Pancreas (tissue), 10 donors: ENCODE measurements around the gene HCAR2. TPM values are rescaled to one million over a fixed set of nuclear protein-coding genes. Genes with fewer than 3 reads are reported as not detected.
A peak's percentile ranks its signal among the peaks of the same experiment; 100 is the strongest.
"Not testable (repeated sequence)": the region's sequence is repeated elsewhere in the genome, so short reads cannot be mapped to it uniquely, and the experiment has no call there.

Experiments used
- ATAC-seq, 4 donors: fragments of 200-7000 bp; cut with Tn5 transposase; one replicate each; pipeline versions ENCODE4 v1.8.0 to v1.9.1; 2020; ENCODE audit warnings: mild to moderate bottlenecking in 4 of 4, moderate library complexity in 4 of 4
- DNase-seq, 6 donors: peaks; one replicate each; pipeline ENCODE4 v3.0.0-alpha.2; 2020
- FAIRE-seq: peaks from 2 replicates; lab custom pipeline; 2012; peaks lifted over from hg19 to GRCh38; lab: Jason Lieb, UNC
- H3K27ac ChIP-seq, 4 donors: fragments of 200-600 bp; sonication (generic); 1 replicate in 3 of 4; 2 replicates in 1 of 4; pipeline versions ENCODE4 v1.5.0 to v1.8.0; 2020
- H3K27me3 ChIP-seq, 4 donors: fragments of 200-600 bp; one replicate each; pipeline ENCODE4 v1.8.0; 2021
- H3K36me3 ChIP-seq, 3 donors: fragments of 200-600 bp; sonication (generic) in 1 of 3; one replicate each; pipeline versions ENCODE4 v1.5.0 to v1.8.0; 2020 to 2021
- H3K4me1 ChIP-seq, 3 donors: fragments of 200-600 bp; one replicate each; pipeline ENCODE4 v1.8.0; 2021
- H3K4me3 ChIP-seq, 4 donors: fragments of 200-600 bp; sonication (generic) in 2 of 4; one replicate each; pipeline versions ENCODE4 v1.5.0 to v1.8.0; 2020 to 2021
- H3K9me3 ChIP-seq, 4 donors: fragments of 200-600 bp; one replicate each; pipeline ENCODE4 v1.8.0; 2021
- CTCF ChIP-seq, 4 donors: fragments of 200-600 bp; sonication (generic) in 3 of 4; IDR thresholded peaks; one replicate each; pipeline versions ENCODE4 v1.5.0 to v1.8.0; 2021; ENCODE audit warnings: antibody characterized with exemption in 4 of 4
- WGBS, 2 donors: extraction: QIAGEN DNeasy Blood & Tissue Kit; methylation state at CpG; one replicate each; pipeline ENCODE4 v1.1.7; 2013; 5-methylcytosine and 5-hydroxymethylcytosine counted together
- intact Hi-C, 3 donors: fragments of 100-400 bp; cut with DNase I; formaldehyde crosslinking; loops; one replicate each; pipeline versions ENCODE4 v1.11.1 to v1.14.2; 2022
- polyA plus RNA-seq, 2 donors: library from polyadenylated mRNA; stranded (reverse); fragments of 200-250 nt; gene quantifications; one replicate each; pipeline ENCODE4 v1.2.3, GENCODE V29; 2013
- total RNA-seq, 6 donors: library from RNA; stranded (reverse); fragmentation: NEBNext Ultra II Directional in 4 of 6; extraction: Animal tissue kit (Norgen Biotek cat#: 25700) in 4 of 6; gene quantifications; one replicate each; pipeline versions ENCODE4 v1.2.1 to v1.2.4, GENCODE V29; 2021 to 2023
- donor health status: healthy with polysubstance abuse.
- donor health status: DM: no; HTN: no; CAD: no; lungs with moderate emphysema.
- donor health status: DM: no; HTN: no; CAD: no.
- donor health status: control.
- donor health status: control.
- donor health status: Bipolar disorder and iron deficiency.
- donor health status: DM: yes; HTN: yes; CAD: no.
- donor health status: DM: no; HTN: no; CAD: no.
- donor health status: DM: no; HTN: no; CAD: no.
- donor health status: DM: yes; HTN: yes; CAD: no.

HCAR2 gene
- total and polyA plus RNA-seq, 8 donors, result 0.05 to 0.95 (median 0.25) TPM; not detected in 3

DNA sequence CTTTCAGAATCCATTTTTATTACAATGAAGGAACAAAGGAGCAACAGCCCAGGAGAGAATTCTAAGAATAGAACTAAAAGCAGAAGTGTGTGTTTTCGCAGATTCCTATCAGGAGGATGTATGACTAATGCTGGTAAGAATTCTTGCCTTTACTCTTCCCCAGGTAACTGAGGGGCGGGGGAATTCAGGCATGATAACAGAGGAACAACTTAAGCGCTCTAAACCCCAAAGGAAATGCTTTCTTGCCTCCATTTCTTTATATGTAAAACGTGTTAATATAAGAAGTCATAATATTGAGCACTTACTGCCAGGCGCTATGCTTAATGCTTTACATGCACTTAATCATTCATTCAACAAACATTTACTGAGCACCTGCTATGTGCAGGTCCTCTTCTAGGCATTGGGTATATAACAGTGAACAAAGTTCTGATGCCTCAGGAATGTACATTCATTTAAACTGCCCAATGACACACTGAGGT, 23.0 kb upstream of the HCAR2 start:
- H3K9me3 ChIP-seq, result no peaks in the 10 kb centered on the region
- DNase-seq (no peak), FAIRE-seq (no peak), ATAC-seq (peak in 2 of 4 donors; percentile 43 to 84)
- H3K4me1 ChIP-seq, result no peaks in the 10 kb centered on the region
- intact Hi-C loops, result no loop called here
- TF ChIP-seq CTCF (IDR thresholded peaks at IDR 0.05), result no peak
- H3K27ac ChIP-seq, result peak overlapping the region in 1 of 4 donors; percentile 55
- no peaks in the 10 kb centered on the region for H3K36me3 ChIP-seq
- H3K4me3 ChIP-seq, result no peak overlapping the region
- H3K27me3 ChIP-seq, result no peaks in the 10 kb centered on the region
- WGBS, 2 donors, result 57 to 66% methylated on average over 5 of the region's 5 CpGs

DNA sequence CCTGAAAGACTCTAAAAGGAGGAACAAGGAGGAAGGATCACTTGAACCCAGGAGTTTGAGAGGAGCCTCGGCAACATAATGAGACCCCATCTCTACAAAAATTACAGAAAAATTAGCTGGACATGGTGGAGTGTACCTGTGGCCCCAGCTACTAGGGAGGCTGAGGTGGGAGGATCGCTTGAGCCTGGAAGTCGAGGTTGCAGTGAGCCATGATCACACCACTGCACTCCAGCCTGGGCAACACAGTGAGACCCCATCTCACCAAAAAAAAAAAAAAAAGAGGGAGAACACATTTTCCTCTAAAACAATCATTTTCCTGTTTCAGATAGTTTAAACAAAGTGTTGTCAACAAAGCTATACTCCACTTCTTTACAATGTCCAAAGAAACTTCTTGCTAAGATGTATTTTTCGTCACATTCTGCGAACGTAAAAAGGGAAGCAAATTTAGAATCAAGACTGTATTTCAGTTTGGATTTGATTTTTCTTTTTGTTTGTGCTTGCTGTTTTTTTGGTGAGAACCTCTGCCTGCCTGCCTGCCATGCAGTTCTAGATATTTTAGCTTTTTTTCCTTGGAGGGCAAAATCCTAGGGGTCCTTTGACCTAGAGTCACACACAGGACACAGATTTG, 22.4 kb upstream of the HCAR2 start:
- Histone ChIP-seq H3K36me3 (no peaks in the 10 kb centered on the region), H3K27ac (peak overlapping the region in 1 of 4 donors; percentile 55), H3K9me3 (no peaks in the 10 kb centered on the region), H3K27me3 (no peaks in the 10 kb centered on the region), H3K4me1 (no peaks in the 10 kb centered on the region), H3K4me3 (no peak overlapping the region)
- DNase-seq, result no peak
- no peak for TF ChIP-seq CTCF (IDR thresholded peaks at IDR 0.05)
- no peak for FAIRE-seq
- intact Hi-C loops, result no loop called here
- WGBS, 2 donors, result 74 to 88% methylated on average over 6 of the region's 6 CpGs
- no peak for ATAC-seq

DNA sequence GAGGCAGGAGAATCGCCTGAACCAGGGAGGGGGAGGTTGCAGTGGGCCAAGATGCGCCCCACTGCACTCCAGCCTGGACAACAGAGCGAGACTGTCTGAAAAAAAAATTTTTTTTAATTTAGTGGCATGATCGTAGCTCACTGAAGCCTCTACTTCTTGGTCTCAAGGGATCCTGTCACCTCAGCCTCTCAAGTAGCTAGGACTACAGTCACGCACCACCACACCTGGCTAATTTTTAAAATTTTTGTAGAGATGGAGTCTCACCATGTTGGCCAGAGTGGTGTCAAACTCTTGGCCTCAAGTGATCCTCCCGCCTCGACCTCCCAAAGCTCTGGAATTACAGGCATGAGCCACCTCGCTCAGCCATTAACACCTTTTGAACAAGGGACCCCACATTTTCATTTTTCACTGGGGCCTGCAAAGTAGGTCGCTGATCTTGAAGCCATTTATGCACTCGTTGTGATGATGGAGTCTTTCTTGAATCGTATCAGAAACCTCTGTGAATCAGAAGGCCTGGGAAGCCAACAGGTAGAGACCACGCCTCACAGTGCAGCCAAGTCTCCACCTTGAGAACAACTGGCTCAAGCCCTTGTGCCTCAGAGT, 21.6 kb upstream of the HCAR2 start:
- H3K4me3 ChIP-seq, result no peak overlapping the region
- ATAC-seq (no peak), FAIRE-seq (no peak), DNase-seq (no peak)
- H3K27ac ChIP-seq, result no peak overlapping the region
- no peaks in the 10 kb centered on the region for H3K9me3 ChIP-seq
- no peak for TF ChIP-seq CTCF (IDR thresholded peaks at IDR 0.05)
- intact Hi-C loops, result no loop called here
- 82 to 86% methylated on average over 12 of the region's 12 CpGs for WGBS, 2 donors
- H3K4me1 ChIP-seq, result no peaks in the 10 kb centered on the region
- no peaks in the 10 kb centered on the region for H3K27me3 ChIP-seq
- H3K36me3 ChIP-seq, result no peaks in the 10 kb centered on the region

DNA sequence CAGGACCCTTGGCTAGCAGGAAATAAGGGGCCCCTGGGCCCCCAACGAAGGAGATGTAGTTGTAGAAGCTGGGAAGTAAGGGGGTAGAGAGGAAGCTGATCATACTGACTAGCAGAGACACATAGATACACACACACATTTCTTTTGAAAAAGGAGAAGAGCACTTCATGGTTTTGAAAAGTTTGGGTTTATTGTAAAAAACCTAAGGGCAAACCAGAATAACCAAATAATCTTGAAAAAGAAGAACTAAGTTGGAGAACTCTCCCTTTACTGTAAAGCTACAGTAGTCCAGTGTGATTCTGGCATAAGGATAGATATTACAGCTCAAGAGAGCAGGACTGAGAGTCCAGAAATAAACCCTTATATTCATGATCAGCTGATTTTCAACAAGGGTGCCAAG, 19.2 kb upstream of the HCAR2 start:
- ATAC-seq (peak in 1 of 4 donors; percentile 33), FAIRE-seq (no peak), DNase-seq (no peak)
- no peak for TF ChIP-seq CTCF (IDR thresholded peaks at IDR 0.05)
- no peaks in the 10 kb centered on the region for H3K9me3 ChIP-seq
- no peaks in the 10 kb centered on the region for H3K27me3 ChIP-seq
- H3K27ac ChIP-seq, result no peak overlapping the region
- H3K36me3 ChIP-seq, result no peaks in the 10 kb centered on the region
- H3K4me1 ChIP-seq, result no peaks in the 10 kb centered on the region
- 50 to 52% methylated on average over 1 of the region's 1 CpG for WGBS, 2 donors
- intact Hi-C loops, result no loop called here
- H3K4me3 ChIP-seq, result no peak overlapping the region

DNA sequence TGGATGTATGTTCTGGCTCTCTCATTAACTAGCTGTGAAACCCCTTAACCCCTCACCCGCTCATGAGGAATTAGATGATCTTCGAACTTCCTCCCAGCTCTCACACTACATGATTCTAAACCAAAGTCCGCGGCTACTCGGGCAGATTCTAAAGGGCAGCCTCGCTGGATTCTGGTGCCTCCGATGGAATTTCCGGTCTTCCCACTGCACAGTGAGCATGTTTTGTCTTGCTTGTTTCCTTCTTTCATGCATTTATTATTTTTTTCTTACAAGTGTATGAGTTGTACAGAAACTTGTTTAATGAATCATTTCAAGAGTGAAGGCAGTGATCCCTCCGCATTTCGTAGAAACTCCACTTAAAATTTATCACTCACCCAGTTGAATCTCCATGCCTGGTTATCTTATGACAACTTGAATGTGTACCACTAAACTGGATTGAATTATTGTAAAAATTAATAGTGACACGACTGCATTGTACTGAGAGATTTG, 17.9 kb upstream of the HCAR2 start:
- TF ChIP-seq CTCF (IDR thresholded peaks at IDR 0.05), result no peak
- Histone ChIP-seq H3K9me3 (no peaks in the 10 kb centered on the region), H3K4me3 (no peak overlapping the region), H3K4me1 (no peaks in the 10 kb centered on the region), H3K36me3 (no peaks in the 10 kb centered on the region), H3K27ac (no peak overlapping the region), H3K27me3 (no peaks in the 10 kb centered on the region)
- FAIRE-seq, result no peak
- 76 to 81% methylated on average over 11 of the region's 11 CpGs for WGBS, 2 donors
- intact Hi-C loops, result no loop called here
- ATAC-seq, result no peak
- DNase-seq, result no peak

DNA sequence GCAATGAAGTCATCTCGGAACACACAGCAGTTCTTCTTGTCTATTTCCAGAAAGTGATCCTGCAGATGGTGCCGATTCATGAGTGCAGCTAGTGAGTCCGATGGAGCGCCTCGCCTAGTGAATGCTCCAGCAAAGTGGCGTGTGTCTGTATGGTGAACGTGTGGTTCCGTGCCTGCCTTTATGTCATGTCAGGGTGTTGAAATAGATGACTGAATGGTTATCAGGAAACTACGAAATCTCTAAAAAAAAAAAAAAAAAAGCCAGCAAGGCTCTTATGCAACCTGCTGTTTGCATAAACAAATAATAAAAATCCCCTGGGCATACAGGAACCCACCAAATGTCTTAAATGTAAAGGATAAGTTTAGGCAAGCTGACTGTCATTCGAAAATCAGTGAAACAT, 13.5 kb upstream of the HCAR2 start, which contains the start of gene HCAR3:
TSS of gene HCAR3 (minus strand) at position 154 of the 400 bp plus-strand sequence. CDS start at position 80, 74 bp downstream.
- H3K9me3 ChIP-seq, H3K36me3 ChIP-seq, FAIRE-seq, H3K27me3 ChIP-seq, H3K4me3 ChIP-seq, intact Hi-C loops, H3K27ac ChIP-seq, DNase-seq, H3K4me1 ChIP-seq: not testable (repeated sequence)
- 64 to 68% methylated on average over 10 of the region's 10 CpGs for WGBS, 2 donors
- ATAC-seq, result peak in 1 of 4 donors; percentile 40

DNA sequence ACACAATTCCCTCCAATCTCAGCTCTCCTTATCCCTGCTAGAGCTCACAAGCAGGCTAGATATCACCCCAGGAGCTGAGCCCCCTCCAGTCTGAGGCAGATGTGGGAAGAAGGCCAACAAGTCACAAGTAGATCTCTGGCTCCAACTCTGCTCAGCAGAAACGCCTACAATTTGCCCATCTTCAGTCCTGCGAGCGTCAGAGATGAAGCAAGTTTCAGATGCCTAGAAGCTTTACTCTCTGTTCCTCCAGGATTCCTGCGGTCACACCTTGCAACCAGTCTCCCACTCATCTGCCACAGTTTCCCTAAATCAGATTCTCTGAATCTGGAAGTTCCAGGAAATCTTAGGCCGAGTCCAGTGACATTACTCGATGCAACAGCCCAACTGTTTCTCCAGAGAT, 12.1 kb upstream of the HCAR2 start:
- H3K36me3 ChIP-seq, H3K4me3 ChIP-seq, FAIRE-seq, H3K9me3 ChIP-seq, ATAC-seq, H3K4me1 ChIP-seq, DNase-seq, H3K27me3 ChIP-seq, H3K27ac ChIP-seq, intact Hi-C loops: not testable (repeated sequence)
- WGBS, 2 donors, result 71 to 84% methylated on average over 6 of the region's 6 CpGs
